ENCODE data around the gene LSM10. TPM values are rescaled to one million over a fixed set of nuclear protein-coding genes. Genes with fewer than 3 reads are reported as not detected.

Gene LSM10
- total RNA-seq, 1 donor from 2014 or later = 62.7 TPM

DNA sequence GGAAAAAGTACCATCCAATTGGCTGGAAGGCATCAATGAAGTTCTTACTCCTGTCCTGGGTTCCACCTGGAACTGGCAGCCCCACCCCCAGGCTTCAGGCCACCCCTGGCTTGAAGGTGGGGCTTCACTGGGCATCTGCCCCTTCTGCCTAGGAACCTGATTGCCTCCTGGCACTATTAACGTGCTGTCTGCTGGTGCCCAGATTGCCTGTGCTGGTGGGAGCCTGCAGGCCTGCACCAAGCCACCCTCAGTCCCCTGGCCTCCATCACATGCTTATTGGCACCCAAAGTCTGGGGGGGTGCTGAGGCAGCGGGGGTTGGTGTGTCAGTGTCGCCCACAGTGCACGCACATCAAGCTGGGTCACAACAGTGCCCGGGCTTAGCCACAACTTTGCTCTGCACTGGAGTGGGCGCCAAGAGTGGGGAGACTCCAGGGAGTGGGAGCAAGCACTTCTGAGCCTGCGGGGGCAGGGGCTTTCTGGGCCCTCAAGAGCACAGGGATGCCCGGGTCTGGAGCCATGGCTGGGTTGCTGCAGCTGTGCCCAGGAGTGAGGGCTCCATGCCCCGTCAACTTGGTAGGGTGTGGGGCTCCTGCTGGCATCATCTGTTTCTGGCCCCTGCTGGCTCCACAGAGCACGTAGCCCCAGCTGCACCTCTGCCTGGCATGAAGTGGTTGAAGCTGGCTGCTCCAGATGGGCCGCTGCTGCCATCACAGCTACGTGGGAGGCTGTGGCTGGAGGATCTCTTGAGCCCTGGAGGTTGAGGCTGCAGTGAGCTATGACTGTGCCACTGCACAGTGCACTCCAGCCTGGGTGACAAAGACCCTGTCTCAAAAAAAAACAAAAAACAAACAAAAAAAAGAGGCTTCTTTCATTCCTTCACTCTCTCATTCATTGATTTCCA lies 4.1 kb upstream of the LSM10 start:
- H3K27me3 Mint-ChIP-seq = no peaks in the 10 kb centered on the region
- POLR2A ChIA-PET = interaction anchor here (0.6 to 6.2 kb wide), 5 partner anchors 10 to 469 kb away, joined by 3 to 164 read pairs (median 3); partner anchors contain the start of gene MRPS15
- H3K4me1 Mint-ChIP-seq = peaks cover 30% of the 10 kb centered on the region
- no peaks in the 10 kb centered on the region for H3K9me3 Mint-ChIP-seq
- CTCF ChIA-PET = no interaction called here
- TF ChIP-seq, protein P1, sequence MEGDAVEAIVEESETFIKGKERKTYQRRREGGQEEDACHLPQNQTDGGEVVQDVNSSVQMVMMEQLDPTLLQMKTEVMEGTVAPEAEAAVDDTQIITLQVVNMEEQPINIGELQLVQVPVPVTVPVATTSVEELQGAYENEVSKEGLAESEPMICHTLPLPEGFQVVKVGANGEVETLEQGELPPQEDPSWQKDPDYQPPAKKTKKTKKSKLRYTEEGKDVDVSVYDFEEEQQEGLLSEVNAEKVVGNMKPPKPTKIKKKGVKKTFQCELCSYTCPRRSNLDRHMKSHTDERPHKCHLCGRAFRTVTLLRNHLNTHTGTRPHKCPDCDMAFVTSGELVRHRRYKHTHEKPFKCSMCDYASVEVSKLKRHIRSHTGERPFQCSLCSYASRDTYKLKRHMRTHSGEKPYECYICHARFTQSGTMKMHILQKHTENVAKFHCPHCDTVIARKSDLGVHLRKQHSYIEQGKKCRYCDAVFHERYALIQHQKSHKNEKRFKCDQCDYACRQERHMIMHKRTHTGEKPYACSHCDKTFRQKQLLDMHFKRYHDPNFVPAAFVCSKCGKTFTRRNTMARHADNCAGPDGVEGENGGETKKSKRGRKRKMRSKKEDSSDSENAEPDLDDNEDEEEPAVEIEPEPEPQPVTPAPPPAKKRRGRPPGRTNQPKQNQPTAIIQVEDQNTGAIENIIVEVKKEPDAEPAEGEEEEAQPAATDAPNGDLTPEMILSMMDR (IDR thresholded peaks at IDR 0.05) = no peak
- peak overlapping the region; percentile 79 for H3K27ac Mint-ChIP-seq
- ATAC-seq (ENCODE audit: low read depth) = no peak
- H3K4me3 Mint-ChIP-seq = peak overlapping the region; percentile 66
- intact Hi-C loops (cut with micrococcal nuclease) = no loop called here
- no peak for DNase-seq
- peaks cover 9% of the 10 kb centered on the region for H3K36me3 Mint-ChIP-seq (ENCODE audit: low read depth)

DNA sequence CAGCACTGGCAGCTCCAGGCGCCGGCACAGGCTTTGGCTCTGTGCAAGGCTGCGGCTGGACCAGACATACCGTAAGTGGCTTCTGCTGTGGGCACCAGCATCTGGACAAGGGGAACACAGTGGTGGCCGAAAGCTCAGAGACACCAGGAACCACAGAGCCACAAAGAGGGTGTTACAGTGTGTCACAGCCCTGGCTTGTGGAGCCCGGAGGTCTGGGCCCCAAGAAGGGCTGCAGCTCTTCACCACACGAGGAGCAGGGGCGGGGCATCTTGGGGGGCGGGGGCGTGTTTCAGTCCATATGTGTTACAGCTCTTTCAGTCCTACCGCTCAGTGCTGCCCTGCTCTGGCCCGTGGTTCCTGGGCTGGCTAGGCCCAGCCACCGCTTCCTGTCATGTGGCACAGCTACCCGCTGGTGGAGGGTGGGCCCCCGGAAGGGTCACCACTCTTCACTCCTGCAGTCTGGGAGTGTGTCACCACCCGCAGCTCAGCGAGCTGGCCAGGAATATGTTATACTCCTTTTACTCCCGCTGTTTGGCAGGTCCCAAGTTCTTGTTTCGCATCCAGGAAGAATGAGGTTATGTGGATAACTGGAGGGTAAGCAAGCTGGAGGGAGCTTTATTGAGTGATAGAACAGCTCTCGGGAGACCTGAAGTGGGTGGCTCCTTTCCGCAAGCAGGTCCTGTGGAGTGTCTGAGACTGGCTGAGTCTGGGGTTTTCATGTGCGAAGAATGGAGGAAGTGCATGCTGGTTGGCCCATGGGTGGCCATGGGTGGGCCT lies 3.3 kb upstream of the LSM10 start:
- Mint-ChIP-seq H3K36me3 (ENCODE audit: low read depth) (peaks cover 12% of the 10 kb centered on the region), H3K27me3 (no peaks in the 10 kb centered on the region), H3K9me3 (no peaks in the 10 kb centered on the region), H3K4me3 (peak overlapping the region; percentile 66), H3K27ac (peak overlapping the region; percentile 79), H3K4me1 (peaks cover 38% of the 10 kb centered on the region)
- ATAC-seq (ENCODE audit: low read depth) (peak; percentile 56), DNase-seq (no peak)
- ChIA-PET CTCF (no interaction called here), POLR2A (interaction anchor here (0.6 to 6.2 kb wide), 9 partner anchors 11 to 468 kb away, joined by 3 to 164 read pairs (median 3); partner anchors contain the start of genes MAP7D1, MRPS15, OSCP1 and SH3D21)
- intact Hi-C loops (cut with micrococcal nuclease) = no loop called here
- TF ChIP-seq, protein P1 (IDR thresholded peaks at IDR 0.05) = no peak

DNA sequence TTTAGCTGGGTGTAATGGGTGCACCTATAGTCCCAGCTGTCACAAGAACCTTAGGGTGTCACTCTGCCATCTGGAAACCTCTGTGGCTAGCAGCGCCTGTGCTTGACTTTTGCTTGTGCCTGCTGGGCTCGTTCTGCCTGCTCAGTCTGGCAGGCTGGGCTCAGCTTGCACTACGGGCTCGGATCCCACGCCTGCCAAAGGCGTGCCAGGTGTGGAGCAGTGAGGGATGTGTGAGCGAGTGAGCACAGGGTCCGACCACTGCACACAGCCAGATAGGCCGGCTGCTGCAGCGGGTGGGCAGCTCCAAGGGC lies 2.8 kb upstream of the LSM10 start:
- peaks cover 42% of the 10 kb centered on the region for H3K4me1 Mint-ChIP-seq
- TF ChIP-seq, protein P1 (IDR thresholded peaks at IDR 0.05) = no peak
- POLR2A ChIA-PET = interaction anchor here (1.0 to 6.2 kb wide), 8 partner anchors 11 to 244 kb away, joined by 3 to 164 read pairs (median 4); partner anchors contain the start of genes MAP7D1, MRPS15, OSCP1 and SH3D21
- H3K4me3 Mint-ChIP-seq = peak overlapping the region; percentile 66
- no peaks in the 10 kb centered on the region for H3K9me3 Mint-ChIP-seq
- DNase-seq = no peak
- no peak for ATAC-seq (ENCODE audit: low read depth)
- H3K27ac Mint-ChIP-seq = no peak overlapping the region
- H3K36me3 Mint-ChIP-seq (ENCODE audit: low read depth) = peaks cover 12% of the 10 kb centered on the region
- H3K27me3 Mint-ChIP-seq = no peaks in the 10 kb centered on the region
- intact Hi-C loops (cut with micrococcal nuclease) = no loop called here
- CTCF ChIA-PET = no interaction called here

DNA sequence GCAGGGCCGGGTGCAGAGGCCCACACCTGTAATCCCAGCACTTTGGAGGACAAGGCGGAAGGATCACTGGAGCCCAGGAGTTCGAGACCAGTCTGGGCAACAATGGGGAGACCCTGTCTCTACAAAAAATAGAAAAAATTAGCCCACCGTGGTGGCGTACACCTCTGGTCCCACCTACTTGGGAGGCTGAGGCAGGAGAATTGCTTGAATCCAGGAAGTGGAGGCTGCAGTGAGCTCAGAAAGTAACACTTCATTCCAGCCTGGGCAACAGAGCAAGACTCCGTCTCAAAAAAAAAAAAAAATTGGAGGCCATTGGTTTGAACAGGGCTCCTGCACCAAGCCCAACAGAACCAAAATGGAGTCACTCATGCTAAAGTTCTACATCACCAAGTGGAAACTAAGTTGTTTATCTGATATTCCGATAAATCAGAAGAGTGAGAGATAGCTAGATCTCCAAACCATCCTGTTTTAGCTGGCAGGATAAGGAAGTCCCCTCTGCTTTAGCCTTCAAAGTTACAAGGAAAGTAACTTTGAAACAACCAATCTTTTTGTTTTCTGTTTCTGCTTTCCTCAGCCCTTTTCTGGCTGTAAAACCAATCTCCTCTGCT lies 766 bp upstream of the LSM10 start:
- Mint-ChIP-seq H3K4me3 (peak overlapping the region; percentile 99), H3K9me3 (no peaks in the 10 kb centered on the region), H3K27me3 (no peaks in the 10 kb centered on the region), H3K4me1 (peaks cover 59% of the 10 kb centered on the region), H3K36me3 (ENCODE audit: low read depth) (peaks cover 26% of the 10 kb centered on the region), H3K27ac (peak overlapping the region; percentile 95)
- DNase-seq = no peak
- ATAC-seq (ENCODE audit: low read depth) = no peak
- ChIA-PET CTCF (interaction anchor here (1.5 to 2.1 kb wide), 3 partner anchors 10 to 52 kb away, joined by 3 to 17 read pairs (median 3); partner anchors contain the start of gene OSCP1), POLR2A (interaction anchor here (0.6 to 6.2 kb wide), 8 partner anchors 10 to 1470 kb away, joined by 3 to 164 read pairs (median 5); partner anchors contain the start of genes OSCP1, SH3D21 and STK40)
- intact Hi-C loops (cut with micrococcal nuclease) = no loop called here
- TF ChIP-seq, protein P1 (IDR thresholded peaks at IDR 0.05) = no peak

Data from activated B cell treated with CpG ODN at 0.5 μM for 24 hours (primary cell).